Measurements from ENCODE around the gene PANX2. TPM values are rescaled to one million over a fixed set of nuclear protein-coding genes. Genes with fewer than 3 reads are reported as not detected.

The PANX2 gene
- total RNA-seq, 1 experiment from 2014 or later = 9.4 TPM

DNA sequence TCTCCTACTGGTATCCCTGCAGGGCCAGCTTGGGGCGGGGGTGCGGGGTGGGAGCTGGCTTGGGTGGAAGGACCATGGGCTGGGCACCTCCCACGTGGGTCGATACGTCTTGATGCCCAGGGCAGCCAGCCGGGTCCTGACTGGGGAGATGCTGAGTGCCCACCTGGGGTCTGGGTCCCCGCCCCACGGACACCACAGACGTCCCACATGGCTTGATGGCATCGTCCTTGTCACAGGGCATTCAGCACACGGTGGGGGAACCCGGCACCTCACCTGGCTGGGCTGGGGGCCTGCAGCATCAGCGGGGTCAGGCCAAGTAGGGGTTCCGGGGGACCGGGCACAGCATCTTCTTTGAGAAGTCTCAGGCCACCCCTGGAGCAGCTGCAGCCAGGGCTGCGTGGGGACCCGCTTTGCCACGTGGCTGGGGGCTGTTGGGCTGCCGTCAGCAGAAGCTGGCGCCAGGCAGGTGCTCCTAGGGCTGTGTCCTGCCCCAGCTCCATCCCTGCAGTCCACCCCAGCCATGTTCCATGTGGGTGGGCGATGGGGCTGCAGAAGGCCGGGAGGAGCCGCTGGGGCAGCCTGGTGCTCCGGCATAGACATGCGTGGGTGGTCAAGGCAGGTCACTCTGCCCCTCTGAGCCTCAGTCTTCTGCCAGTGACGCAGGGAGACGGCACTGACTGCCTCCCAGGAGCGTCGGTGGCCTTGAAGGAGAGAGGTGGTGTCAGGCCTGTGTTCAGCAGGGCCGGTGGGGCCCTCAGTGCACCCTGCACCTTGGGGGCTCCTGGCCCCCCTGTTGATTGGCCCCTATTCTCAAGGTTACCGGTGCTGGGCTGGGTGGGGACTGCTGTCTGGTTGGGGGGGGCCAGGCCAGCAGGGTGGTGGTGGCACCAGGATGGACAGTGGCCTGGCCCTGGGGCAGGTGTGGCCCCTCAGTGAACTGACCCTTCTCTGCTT lies 38.7 kb downstream of the PANX2 start:
- Histone ChIP-seq H3K36me3 (ENCODE audit: low read depth, low read length) (no peaks in the 10 kb centered on the region; the same call in 1 of the 2 replicates), H4K20me1 (ENCODE audit: low read length) (no peaks in the 10 kb centered on the region), H3K9me2 (replicated peaks; ENCODE audit: low read length) (no peaks in the 10 kb centered on the region), H3K4me3 (ENCODE audit: low read length) (no peak overlapping the region), H3K9ac (ENCODE audit: low read length) (no peak overlapping the region), H3K27me3 (ENCODE audit: low read length) (no peaks in the 10 kb centered on the region), H3K9me3 (ENCODE audit: low read length) (no peaks in the 10 kb centered on the region), H3K4me1 (ENCODE audit: insufficient read depth, low read length) (no peaks in the 10 kb centered on the region), H3K4me2 (ENCODE audit: low read length) (no peak overlapping the region), H3K27ac (ENCODE audit: low read length) (no peak overlapping the region), H2AFZ (ENCODE audit: low read length) (no peak overlapping the region), H3F3A (ENCODE audit: low read length, unreplicated experiment) (no peaks in the 10 kb centered on the region), H3K79me2 (ENCODE audit: low read length) (no peaks in the 10 kb centered on the region)
- no TSS peak for BruUV-seq (replicated peaks)
- no peak for TF ChIP-seq EZH2 (IDR thresholded peaks at IDR 0.05; ENCODE audit: low read length, unreplicated experiment)
- TF ChIP-seq, protein P1, sequence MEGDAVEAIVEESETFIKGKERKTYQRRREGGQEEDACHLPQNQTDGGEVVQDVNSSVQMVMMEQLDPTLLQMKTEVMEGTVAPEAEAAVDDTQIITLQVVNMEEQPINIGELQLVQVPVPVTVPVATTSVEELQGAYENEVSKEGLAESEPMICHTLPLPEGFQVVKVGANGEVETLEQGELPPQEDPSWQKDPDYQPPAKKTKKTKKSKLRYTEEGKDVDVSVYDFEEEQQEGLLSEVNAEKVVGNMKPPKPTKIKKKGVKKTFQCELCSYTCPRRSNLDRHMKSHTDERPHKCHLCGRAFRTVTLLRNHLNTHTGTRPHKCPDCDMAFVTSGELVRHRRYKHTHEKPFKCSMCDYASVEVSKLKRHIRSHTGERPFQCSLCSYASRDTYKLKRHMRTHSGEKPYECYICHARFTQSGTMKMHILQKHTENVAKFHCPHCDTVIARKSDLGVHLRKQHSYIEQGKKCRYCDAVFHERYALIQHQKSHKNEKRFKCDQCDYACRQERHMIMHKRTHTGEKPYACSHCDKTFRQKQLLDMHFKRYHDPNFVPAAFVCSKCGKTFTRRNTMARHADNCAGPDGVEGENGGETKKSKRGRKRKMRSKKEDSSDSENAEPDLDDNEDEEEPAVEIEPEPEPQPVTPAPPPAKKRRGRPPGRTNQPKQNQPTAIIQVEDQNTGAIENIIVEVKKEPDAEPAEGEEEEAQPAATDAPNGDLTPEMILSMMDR (conservative IDR thresholded peaks at IDR 0.05; ENCODE audit: low read depth, low read length) = no peak
- DNase-seq = no peak
- peak; percentile 16; the same call in 1 of the 2 replicates for ATAC-seq
- intact Hi-C loops (cut with micrococcal nuclease) = no loop called here
- CTCF ChIA-PET = no interaction called here
- POLR2A ChIA-PET (ENCODE audit: unreplicated experiment) = no interaction called here

DNA sequence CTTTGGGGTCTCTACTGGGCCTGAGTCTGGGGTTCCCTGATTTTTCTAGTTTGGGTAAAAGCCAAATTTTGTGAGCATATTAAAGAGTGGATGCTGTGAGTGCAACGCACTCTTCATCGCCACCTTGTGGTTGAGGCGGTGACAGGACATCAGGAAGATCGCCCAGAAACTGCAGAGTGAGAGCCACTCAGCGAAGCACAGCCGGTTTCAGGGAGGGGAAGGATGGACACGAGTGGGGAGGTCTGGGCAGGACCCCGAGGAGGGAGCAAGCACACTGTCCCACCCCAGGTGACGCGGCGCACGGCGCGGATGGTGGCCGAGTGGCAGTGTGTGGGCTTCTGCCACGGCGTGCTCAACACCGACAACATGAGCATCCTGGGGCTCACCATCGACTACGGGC lies 39.4 kb downstream of the PANX2 start:
- Histone ChIP-seq H3K79me2 (ENCODE audit: low read length) (no peaks in the 10 kb centered on the region), H4K20me1 (ENCODE audit: low read length) (no peaks in the 10 kb centered on the region), H3F3A (ENCODE audit: low read length, unreplicated experiment) (no peaks in the 10 kb centered on the region), H3K4me1 (ENCODE audit: insufficient read depth, low read length) (no peaks in the 10 kb centered on the region), H3K27ac (ENCODE audit: low read length) (no peak overlapping the region), H2AFZ (ENCODE audit: low read length) (no peak overlapping the region), H3K27me3 (ENCODE audit: low read length) (no peaks in the 10 kb centered on the region), H3K4me2 (ENCODE audit: low read length) (no peak overlapping the region), H3K9ac (ENCODE audit: low read length) (no peak overlapping the region), H3K4me3 (ENCODE audit: low read length) (no peak overlapping the region), H3K9me2 (replicated peaks; ENCODE audit: low read length) (no peaks in the 10 kb centered on the region), H3K36me3 (ENCODE audit: low read depth, low read length) (peaks cover 2% of the 10 kb centered on the region; the same call in 1 of the 2 replicates), H3K9me3 (ENCODE audit: low read length) (no peaks in the 10 kb centered on the region)
- intact Hi-C loops (cut with micrococcal nuclease) = no loop called here
- DNase-seq (peak; percentile 66), ATAC-seq (peak; percentile 64)
- BruUV-seq (replicated peaks) = no TSS peak
- ChIA-PET POLR2A (ENCODE audit: unreplicated experiment) (no interaction called here), CTCF (no interaction called here)
- TF ChIP-seq, protein P1 (conservative IDR thresholded peaks at IDR 0.05; ENCODE audit: low read depth, low read length) = peak; percentile 78
- no peak for TF ChIP-seq EZH2phosphoT487 (IDR thresholded peaks at IDR 0.05; ENCODE audit: borderline replicate concordance, low read length)
